GM13977 (cell line): ENCODE measurements around the gene TTC33.

Experiments used
- DNase-seq: peaks from one replicate; pipeline ENCODE4 v3.0.0; 2012; ENCODE audit warnings: low spot score
- CTCF ChIP-seq: IDR thresholded peaks from 2 replicates; pipeline ENCODE4 v1.5.1; 2012; ENCODE audit warnings: mild to moderate bottlenecking, control low read depth; ENCODE audit not compliant: insufficient read depth; ENCODE audit errors: extremely low read depth, missing control alignments
- in situ Hi-C: fragments of 300-500 bp; cut with MboI; formaldehyde crosslinking; loops from one replicate; pipeline ENCODE4 v1.12.0; 2022; ENCODE audit warnings: low sequenced_read_pairs, low pct_unique_long_range_greater_than_20kb, mixed read lengths, inconsistent platforms; ENCODE audit not compliant: unreplicated experiment

TTC33 gene

GRCh38 chr5:40486437-40487275 is 269.1 kb downstream of the TTC33 start:
- in situ Hi-C loops, result loop anchor here (10.0 kb wide), 1 partner anchor 98 kb away; no protein-coding TSS in a partner anchor
- TF ChIP-seq CTCF, result no peak
- peak; percentile 7 for DNase-seq

- in situ Hi-C loops, result loop anchor here (10.0 kb wide), 1 partner anchor 99 kb away; no protein-coding TSS in a partner anchor
- no peak for DNase-seq
- TF ChIP-seq CTCF, result no peak
These were observed 270.5 kb downstream of the TTC33 start for GRCh38 chr5:40485021-40485998.

DNA sequence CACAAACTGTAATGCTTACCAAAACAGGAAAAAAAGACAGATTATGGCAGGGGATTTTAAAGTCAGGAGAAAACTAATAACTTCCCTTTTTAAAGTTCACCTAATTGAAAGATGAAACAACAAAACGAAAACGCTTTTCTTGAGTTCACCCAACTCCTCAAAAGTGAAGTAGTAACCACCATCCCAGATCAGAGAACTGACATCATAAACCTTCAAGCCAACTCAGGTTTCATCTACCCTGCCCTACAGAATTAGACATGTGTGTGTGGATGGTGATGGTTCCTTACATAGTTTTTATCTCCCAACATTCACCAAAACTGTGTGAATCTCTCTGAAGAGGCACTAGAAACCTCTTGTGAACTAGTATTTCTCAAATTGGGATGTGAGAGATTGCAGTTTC is 271.3 kb downstream of the TTC33 start:
- TF ChIP-seq CTCF, result no peak
- in situ Hi-C loops, result loop anchor here (10.0 kb wide), 1 partner anchor 100 kb away; no protein-coding TSS in a partner anchor
- peak; percentile 12 for DNase-seq

- DNase-seq, result no peak
- in situ Hi-C loops, result loop anchor here (10.0 kb wide), 1 partner anchor 101 kb away; no protein-coding TSS in a partner anchor
- no peak for TF ChIP-seq CTCF
These were observed 272.4 kb downstream of the TTC33 start for GRCh38 chr5:40483316-40483715.

GRCh38 chr5:40481241-40481640 is 274.5 kb downstream of the TTC33 start:
- DNase-seq, result no peak
- no peak for TF ChIP-seq CTCF
- in situ Hi-C loops, result loop anchor here (10.0 kb wide), 1 partner anchor 104 kb away; no protein-coding TSS in a partner anchor

GRCh38 chr5:40480392-40480791 is 275.4 kb downstream of the TTC33 start:
- in situ Hi-C loops, result loop anchor here (10.0 kb wide), 1 partner anchor 104 kb away; no protein-coding TSS in a partner anchor
- DNase-seq, result no peak
- TF ChIP-seq CTCF, result no peak
